ENCODE data around the gene VCX3A.
"Not testable (repeated sequence)": the region's sequence is repeated elsewhere in the genome, so short reads cannot be mapped to it uniquely, and the experiment has no call there.

Gene VCX3A

GRCh38 chrX:6535018-6535417 is at the start of gene VCX3A:
Gene VCX3A, minus strand, starts transcription at chrX:6535118. Its CDS starts 621 bp downstream, at chrX:6534497.
- not testable (repeated sequence) for H3K4me3 ChIP-seq (ENCODE audit: low read depth, low read length)

- H3K4me3 ChIP-seq (ENCODE audit: low read depth, low read length), result no peak overlapping the region
Observed at GRCh38 chrX:6574762-6575161, 39.8 kb upstream of the VCX3A start.

- H3K4me3 ChIP-seq (ENCODE audit: low read depth, low read length), result no peak overlapping the region
Observed at GRCh38 chrX:6568031-6568430, 33.1 kb upstream of the VCX3A start.

- H3K4me3 ChIP-seq (ENCODE audit: low read depth, low read length), result no peak overlapping the region
Observed at GRCh38 chrX:6558979-6559378, 24.1 kb upstream of the VCX3A start.

GRCh38 chrX:6557690-6558089 is 22.8 kb upstream of the VCX3A start:
- no peak overlapping the region for H3K4me3 ChIP-seq (ENCODE audit: low read depth, low read length)

GRCh38 chrX:6550999-6551398 is 16.1 kb upstream of the VCX3A start:
- no peak overlapping the region for H3K4me3 ChIP-seq (ENCODE audit: low read depth, low read length)

GRCh38 chrX:6545712-6546111 is 10.8 kb upstream of the VCX3A start:
- no peak overlapping the region for H3K4me3 ChIP-seq (ENCODE audit: low read depth, low read length)

- no peak overlapping the region for H3K4me3 ChIP-seq (ENCODE audit: low read depth, low read length)
Observed at GRCh38 chrX:6526564-6527136, 8.3 kb downstream of the VCX3A start.

- no peak overlapping the region for H3K4me3 ChIP-seq (ENCODE audit: low read depth, low read length)
Observed at GRCh38 chrX:6517376-6517775, 17.5 kb downstream of the VCX3A start.

GRCh38 chrX:6506444-6506843 is 28.5 kb downstream of the VCX3A start:
- H3K4me3 ChIP-seq (ENCODE audit: low read depth, low read length), result no peak overlapping the region

GRCh38 chrX:6505960-6506359 is 29.0 kb downstream of the VCX3A start:
- H3K4me3 ChIP-seq (ENCODE audit: low read depth, low read length), result no peak overlapping the region

- no peak overlapping the region for H3K4me3 ChIP-seq (ENCODE audit: low read depth, low read length)
Observed at GRCh38 chrX:6500719-6501118, 34.2 kb downstream of the VCX3A start.

GRCh38 chrX:6498324-6498723 is 36.6 kb downstream of the VCX3A start:
- H3K4me3 ChIP-seq (ENCODE audit: low read depth, low read length), result no peak overlapping the region

Measured in iPS-11a (cell line).